CD14-positive monocyte (primary cell): ENCODE data around the gene TDRD7. TPM values are rescaled to one million over a fixed set of nuclear protein-coding genes. Genes with fewer than 3 reads are reported as not detected.

ENCODE experiments used
- DNase-seq, 3 donors: peaks; one replicate each; pipeline ENCODE4 v3.0.0-alpha.2; 2011 to 2022
- H2AFZ ChIP-seq: 2 replicates; pipeline ENCODE4 v1.6.0; 2012; ENCODE audit warnings: mild to moderate bottlenecking, low read depth, low read length, inconsistent platforms; ENCODE audit not compliant: insufficient read depth, poor library complexity, severe bottlenecking
- H3K27ac ChIP-seq, 2 donors: 1 replicate in 1 of 2; 2 replicates in 1 of 2; pipeline ENCODE4 v1.5.1; 2012 to 2013; ENCODE audit warnings: low read length in 2 of 2, control low read depth in 1 of 2, inconsistent platforms in 1 of 2, low read depth in 1 of 2, mild to moderate bottlenecking in 1 of 2
- H3K27me3 ChIP-seq, 2 donors: one replicate each; pipeline versions ENCODE4 v1.6.0 to v1.6.1; 2011 to 2013; ENCODE audit warnings: low read length in 2 of 2; ENCODE audit not compliant: control insufficient read depth in 2 of 2, insufficient read depth in 2 of 2
- H3K36me3 ChIP-seq, 2 donors: replicated peaks in 1 of 2; 1 replicate in 1 of 2; 2 replicates in 1 of 2; pipeline versions ENCODE4 v1.5.1 to v1.6.1; 2012 to 2013; ENCODE audit warnings: low read length in 2 of 2, control low read depth in 1 of 2, inconsistent platforms in 1 of 2, mild to moderate bottlenecking in 1 of 2; ENCODE audit not compliant: insufficient read depth in 2 of 2, control insufficient read depth in 1 of 2
- H3K4me1 ChIP-seq, 2 donors: 1 replicate in 1 of 2; 2 replicates in 1 of 2; pipeline versions ENCODE4 v1.5.1 to v1.6.1; 2012 to 2013; ENCODE audit warnings: low read length in 2 of 2, control low read depth in 1 of 2, inconsistent platforms in 1 of 2, mild to moderate bottlenecking in 1 of 2, moderate library complexity in 1 of 2; ENCODE audit not compliant: insufficient read depth in 2 of 2, control insufficient read depth in 1 of 2
- H3K4me2 ChIP-seq: replicated peaks from 2 replicates; pipeline ENCODE3; 2012; ENCODE audit warnings: low read length, moderate library complexity, mild to moderate bottlenecking; ENCODE audit not compliant: poor library complexity, severe bottlenecking; ENCODE audit errors: extremely low read depth
- H3K4me3 ChIP-seq, 3 experiments: fragments of 200-600 bp in 1 of 3; sonication (generic) in 1 of 3; replicated peaks in 1 of 3; 1 replicate in 2 of 3; 2 replicates in 1 of 3; pipeline ENCODE4 v1.5.1; 2011 to 2013; ENCODE audit warnings: low read length in 3 of 3, mild to moderate bottlenecking in 3 of 3, control low read depth in 2 of 3, low read depth in 2 of 3, inconsistent platforms in 1 of 3, moderate library complexity in 1 of 3
- H3K79me2 ChIP-seq: 2 replicates; pipeline ENCODE4 v1.6.0; 2012; ENCODE audit warnings: mild to moderate bottlenecking, control low read depth, inconsistent platforms, low read length, moderate library complexity; ENCODE audit not compliant: insufficient read depth
- H3K9ac ChIP-seq: 2 replicates; pipeline ENCODE4 v1.6.0; 2017; ENCODE audit warnings: low read length, mild to moderate bottlenecking; ENCODE audit not compliant: insufficient read depth, poor library complexity, severe bottlenecking
- H3K9me3 ChIP-seq, 2 donors: replicated peaks in 1 of 2; 1 replicate in 1 of 2; 2 replicates in 1 of 2; pipeline versions ENCODE4 v1.5.1 to v1.6.1; 2012 to 2013; ENCODE audit warnings: low read length in 2 of 2, control low read depth in 1 of 2; ENCODE audit not compliant: control insufficient read depth in 1 of 2, insufficient read depth in 1 of 2
- H4K20me1 ChIP-seq: 2 replicates; pipeline ENCODE4 v1.6.0; 2012; ENCODE audit warnings: mild to moderate bottlenecking, low read length, control low read depth, moderate library complexity; ENCODE audit not compliant: insufficient read depth
- H3K27ac Mint-ChIP-seq, 7 donors: one replicate each; pipeline ENCODE4 v1.8.0; 2020; ENCODE audit warnings: mild to moderate bottlenecking in 7 of 7, mixed read lengths in 7 of 7, moderate library complexity in 6 of 7, inconsistent platforms in 2 of 7
- H3K27me3 Mint-ChIP-seq, 3 donors: one replicate each; pipeline ENCODE4 v1.8.0; 2021 to 2022; ENCODE audit warnings: low read depth in 3 of 3, mild to moderate bottlenecking in 3 of 3, mixed read lengths in 3 of 3, moderate library complexity in 3 of 3, inconsistent platforms in 1 of 3
- H3K36me3 Mint-ChIP-seq, 2 donors: one replicate each; pipeline ENCODE4 v1.8.0; 2020; ENCODE audit warnings: mixed read lengths in 2 of 2, inconsistent platforms in 1 of 2, mild to moderate bottlenecking in 1 of 2
- H3K4me1 Mint-ChIP-seq: one replicate; pipeline ENCODE4 v1.8.0; 2020; ENCODE audit warnings: mild to moderate bottlenecking, mixed read lengths
- H3K4me3 Mint-ChIP-seq, 2 donors: one replicate each; pipeline ENCODE4 v1.8.0; 2020; ENCODE audit warnings: mild to moderate bottlenecking in 2 of 2, mixed read lengths in 2 of 2, moderate library complexity in 1 of 2
- H3K9me3 Mint-ChIP-seq, 7 donors: one replicate each; pipeline ENCODE4 v1.8.0; 2020 to 2022; ENCODE audit warnings: mixed read lengths in 7 of 7, mild to moderate bottlenecking in 6 of 7, moderate library complexity in 6 of 7, inconsistent platforms in 2 of 7
- WGBS: methylation state at CpG from one replicate; pipeline ENCODE4 v1.1.5; 2013; ENCODE audit warnings: missing lambda C conversion rate; ENCODE audit not compliant: insufficient coverage; 5-methylcytosine and 5-hydroxymethylcytosine counted together
- intact Hi-C, 2 donors: fragments of 100-400 bp; cut with micrococcal nuclease; formaldehyde crosslinking; loops; one replicate each; pipeline versions ENCODE4 v1.15.0 to v1.15.1; 2023
- polyA plus RNA-seq, 3 donors: library from polyadenylated mRNA; depleted of rRNA in 1 of 3; unstranded in 2 of 3; stranded (reverse) in 1 of 3; fragments of 300-500 nt in 2 of 3; fragments of >200 nt in 1 of 3; fragmentation: Illumina TruSeq in 2 of 3; gene quantifications; 1 replicate in 2 of 3; 2 replicates in 1 of 3; pipeline ENCODE4 v1.2.3, GENCODE V29; 2012 to 2021
- TF ChIP-seq, protein P1 (sequence below): fragments of 200-600 bp; IDR thresholded peaks from one replicate; pipeline ENCODE4 v1.8.0; 2022; ENCODE audit warnings: antibody characterized with exemption, mild to moderate bottlenecking

Gene TDRD7
- polyA plus RNA-seq, 3 donors: 8.1 to 12.0 (median 11.1) TPM

DNA sequence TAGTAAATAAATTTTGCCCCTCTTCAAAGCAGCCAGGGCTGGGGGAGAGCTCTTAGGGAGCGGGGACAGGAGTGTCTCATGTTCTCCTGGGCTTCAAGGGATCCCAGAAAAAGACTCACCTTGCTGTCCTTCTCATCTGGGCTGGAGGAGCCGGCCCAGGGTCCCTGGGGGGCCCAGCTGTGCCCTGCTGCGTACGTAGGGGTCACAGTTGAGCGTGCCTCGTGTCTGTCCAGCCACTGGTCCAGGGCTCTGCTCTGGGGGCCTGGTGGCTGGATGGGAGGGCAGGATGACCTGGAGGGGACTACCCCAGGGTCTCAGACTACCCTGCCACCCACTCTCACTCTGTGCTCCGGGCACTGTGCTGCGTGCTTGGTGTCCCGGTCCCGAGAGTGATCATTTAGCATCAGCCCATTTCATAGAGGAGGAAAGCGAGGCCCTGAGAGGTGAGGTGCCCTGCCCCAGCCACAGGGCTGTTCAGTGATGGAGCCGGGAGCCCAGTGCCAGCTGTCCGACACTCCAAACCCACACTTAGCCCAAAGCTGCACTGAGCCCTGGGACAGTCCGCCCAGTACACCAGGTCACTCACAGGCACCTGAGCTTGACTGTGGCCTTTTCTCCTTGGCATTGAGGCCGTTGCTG lies 26.2 kb upstream of the TDRD7 start:
- no peaks in the 10 kb centered on the region for H3K36me3 ChIP-seq
- no peak overlapping the region for H3K9ac ChIP-seq
- H2AFZ ChIP-seq: no peak overlapping the region
- DNase-seq: no peak
- no peak overlapping the region for H3K4me3 ChIP-seq
- Mint-ChIP-seq H3K27ac (peak overlapping the region in 1 of 7 donors; percentile 13), H3K9me3 (peaks cover 0 to 3% (median 0%) of the 10 kb centered on the region in 7 donors), H3K36me3 (no peaks in the 10 kb centered on the region), H3K4me1 (peaks cover 19% of the 10 kb centered on the region), H3K27me3 (peaks cover 3 to 15% (median 7%) of the 10 kb centered on the region in 3 donors), H3K4me3 (no peak overlapping the region)
- TF ChIP-seq, protein P1, sequence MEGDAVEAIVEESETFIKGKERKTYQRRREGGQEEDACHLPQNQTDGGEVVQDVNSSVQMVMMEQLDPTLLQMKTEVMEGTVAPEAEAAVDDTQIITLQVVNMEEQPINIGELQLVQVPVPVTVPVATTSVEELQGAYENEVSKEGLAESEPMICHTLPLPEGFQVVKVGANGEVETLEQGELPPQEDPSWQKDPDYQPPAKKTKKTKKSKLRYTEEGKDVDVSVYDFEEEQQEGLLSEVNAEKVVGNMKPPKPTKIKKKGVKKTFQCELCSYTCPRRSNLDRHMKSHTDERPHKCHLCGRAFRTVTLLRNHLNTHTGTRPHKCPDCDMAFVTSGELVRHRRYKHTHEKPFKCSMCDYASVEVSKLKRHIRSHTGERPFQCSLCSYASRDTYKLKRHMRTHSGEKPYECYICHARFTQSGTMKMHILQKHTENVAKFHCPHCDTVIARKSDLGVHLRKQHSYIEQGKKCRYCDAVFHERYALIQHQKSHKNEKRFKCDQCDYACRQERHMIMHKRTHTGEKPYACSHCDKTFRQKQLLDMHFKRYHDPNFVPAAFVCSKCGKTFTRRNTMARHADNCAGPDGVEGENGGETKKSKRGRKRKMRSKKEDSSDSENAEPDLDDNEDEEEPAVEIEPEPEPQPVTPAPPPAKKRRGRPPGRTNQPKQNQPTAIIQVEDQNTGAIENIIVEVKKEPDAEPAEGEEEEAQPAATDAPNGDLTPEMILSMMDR: no peak
- H3K9me3 ChIP-seq: no peaks in the 10 kb centered on the region
- no peaks in the 10 kb centered on the region for H3K27me3 ChIP-seq
- H3K4me1 ChIP-seq: peaks cover 17 to 23% of the 10 kb centered on the region in 2 donors
- 90% methylated on average over 8 of the region's 15 CpGs for WGBS
- intact Hi-C loops: loop anchor here in 1 of 2 donors (2.0 to 10.0 kb wide), 2 partner anchors 15 to 229 kb away; no protein-coding TSS in a partner anchor
- H3K4me2 ChIP-seq: no peak overlapping the region
- H3K27ac ChIP-seq: no peak overlapping the region
- no peaks in the 10 kb centered on the region for H4K20me1 ChIP-seq
- H3K79me2 ChIP-seq: no peaks in the 10 kb centered on the region

DNA sequence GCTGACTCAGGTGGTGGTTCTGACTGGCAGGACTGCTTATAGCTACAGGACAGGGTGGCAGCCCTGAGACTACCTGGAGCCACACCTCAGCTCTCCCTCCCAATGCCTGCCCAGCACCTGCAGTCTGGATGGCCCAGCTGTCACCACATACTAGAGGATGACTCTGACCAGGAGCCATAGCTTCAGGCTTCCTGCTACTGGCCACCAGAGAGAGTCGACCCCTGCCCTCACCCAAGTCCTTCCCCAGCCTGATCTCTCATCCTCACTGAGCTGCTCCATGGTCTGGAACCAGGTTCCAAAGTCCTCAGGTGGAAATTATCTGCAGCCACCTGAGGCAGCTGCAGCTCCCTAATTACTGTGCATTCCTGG lies 25.6 kb upstream of the TDRD7 start:
- no peak overlapping the region for H3K4me3 ChIP-seq
- no peak overlapping the region for H3K4me3 Mint-ChIP-seq
- peaks cover 0 to 3% (median 0%) of the 10 kb centered on the region in 7 donors for H3K9me3 Mint-ChIP-seq
- H3K27me3 ChIP-seq: no peaks in the 10 kb centered on the region
- H3K36me3 ChIP-seq: no peaks in the 10 kb centered on the region
- no peaks in the 10 kb centered on the region for H3K36me3 Mint-ChIP-seq
- peaks cover 3 to 15% (median 7%) of the 10 kb centered on the region in 3 donors for H3K27me3 Mint-ChIP-seq
- no peak overlapping the region for H3K9ac ChIP-seq
- H3K4me1 ChIP-seq: peaks cover 17 to 23% of the 10 kb centered on the region in 2 donors
- TF ChIP-seq, protein P1: no peak
- H3K4me1 Mint-ChIP-seq: peaks cover 19% of the 10 kb centered on the region
- no peaks in the 10 kb centered on the region for H3K9me3 ChIP-seq
- DNase-seq: no peak
- no peaks in the 10 kb centered on the region for H3K79me2 ChIP-seq
- intact Hi-C loops: loop anchor here in 1 of 2 donors (2.0 to 10.0 kb wide), 2 partner anchors 15 to 229 kb away; no protein-coding TSS in a partner anchor
- no peak overlapping the region for H3K27ac ChIP-seq
- peak overlapping the region in 1 of 7 donors; percentile 13 for H3K27ac Mint-ChIP-seq
- no peak overlapping the region for H3K4me2 ChIP-seq
- no peak overlapping the region for H2AFZ ChIP-seq
- H4K20me1 ChIP-seq: no peaks in the 10 kb centered on the region
- WGBS: no CpG with 5 or more reads among the region's 1 CpG
